Thyroid gland (tissue), 4 donors: ENCODE data around the gene CBLB. TPM values are rescaled to one million over a fixed set of nuclear protein-coding genes. Genes with fewer than 3 reads are reported as not detected.
A peak's percentile ranks its signal among the peaks of the same experiment; 100 is the strongest.

Experiments
- DNase-seq, 2 donors: peaks; one replicate each; pipeline ENCODE4 v3.0.0-alpha.2; 2019
- H3K27ac ChIP-seq, 3 donors: fragments of 200-600 bp; sonication (generic); 1 replicate in 2 of 3; 2 replicates in 1 of 3; pipeline ENCODE4 v1.5.1; 2016 to 2019; ENCODE audit warnings: mild to moderate bottlenecking in 1 of 3, moderate library complexity in 1 of 3
- H3K27me3 ChIP-seq: fragments of 200-600 bp; sonication (generic); one replicate; pipeline ENCODE4 v1.5.1; 2019
- H3K36me3 ChIP-seq, 2 donors: fragments of 200-600 bp; sonication (generic); one replicate each; pipeline ENCODE4 v1.5.1; 2016 to 2019
- H3K4me1 ChIP-seq, 2 donors: fragments of 200-600 bp; sonication (generic); one replicate each; pipeline ENCODE4 v1.5.1; 2017 to 2019
- H3K4me3 ChIP-seq, 3 donors: fragments of 200-600 bp; sonication (generic); replicated peaks in 1 of 3; 1 replicate in 2 of 3; 2 replicates in 1 of 3; pipeline ENCODE4 v1.5.1; 2016; ENCODE audit warnings: mild to moderate bottlenecking in 1 of 3
- H3K9me3 ChIP-seq: fragments of 200-600 bp; sonication (generic); one replicate; pipeline ENCODE4 v1.5.1; 2017
- POLR2A ChIP-seq, 2 donors: fragments of 450-650 bp; IDR thresholded peaks; one replicate each; pipeline ENCODE4 v1.6.1; 2017; ENCODE audit warnings: antibody characterized with exemption in 2 of 2, mild to moderate bottlenecking in 2 of 2, moderate library complexity in 1 of 2
- WGBS, 2 donors: methylation state at CpG; one replicate each; pipeline ENCODE4 v1.1.5; 2017; 5-methylcytosine and 5-hydroxymethylcytosine counted together
- intact Hi-C: fragments of 100-400 bp; cut with DNase I; formaldehyde crosslinking; loops from one replicate; pipeline ENCODE4 v1.15.1; 2023
- total RNA-seq, 4 donors: library from RNA; depleted of rRNA; stranded (reverse); fragments of >200 nt; gene quantifications; one replicate each; pipeline ENCODE4 v1.2.3, GENCODE V29; 2016
- TF ChIP-seq, protein P1 (sequence below), 6 experiments: fragments of 200-600 bp in 3 of 6; fragments of 450-650 bp in 3 of 6; sonication (generic) in 3 of 6; IDR thresholded peaks; one replicate each; pipeline ENCODE4 v1.5.1; 2016 to 2019; ENCODE audit warnings: antibody characterized with exemption in 6 of 6, mild to moderate bottlenecking in 2 of 6, inconsistent platforms in 1 of 6, moderate library complexity in 1 of 6

CBLB gene
- total RNA-seq, 4 donors from 2014 or later = 61.8 to 119 (median 83.4) TPM

GRCh38 chr3:105850593-105850992, 18.2 kb downstream of the CBLB start:
- no peaks in the 10 kb centered on the region for H3K27me3 ChIP-seq
- DNase-seq = no peak
- intact Hi-C loops = no loop called here
- peaks cover 12 to 13% of the 10 kb centered on the region in 2 donors for H3K4me1 ChIP-seq
- 90 to 92% methylated on average over 2 of the region's 2 CpGs for WGBS, 2 donors
- no peak overlapping the region for H3K27ac ChIP-seq
- no peak for TF ChIP-seq POLR2A (IDR thresholded peaks at IDR 0.05)
- TF ChIP-seq, protein P1, sequence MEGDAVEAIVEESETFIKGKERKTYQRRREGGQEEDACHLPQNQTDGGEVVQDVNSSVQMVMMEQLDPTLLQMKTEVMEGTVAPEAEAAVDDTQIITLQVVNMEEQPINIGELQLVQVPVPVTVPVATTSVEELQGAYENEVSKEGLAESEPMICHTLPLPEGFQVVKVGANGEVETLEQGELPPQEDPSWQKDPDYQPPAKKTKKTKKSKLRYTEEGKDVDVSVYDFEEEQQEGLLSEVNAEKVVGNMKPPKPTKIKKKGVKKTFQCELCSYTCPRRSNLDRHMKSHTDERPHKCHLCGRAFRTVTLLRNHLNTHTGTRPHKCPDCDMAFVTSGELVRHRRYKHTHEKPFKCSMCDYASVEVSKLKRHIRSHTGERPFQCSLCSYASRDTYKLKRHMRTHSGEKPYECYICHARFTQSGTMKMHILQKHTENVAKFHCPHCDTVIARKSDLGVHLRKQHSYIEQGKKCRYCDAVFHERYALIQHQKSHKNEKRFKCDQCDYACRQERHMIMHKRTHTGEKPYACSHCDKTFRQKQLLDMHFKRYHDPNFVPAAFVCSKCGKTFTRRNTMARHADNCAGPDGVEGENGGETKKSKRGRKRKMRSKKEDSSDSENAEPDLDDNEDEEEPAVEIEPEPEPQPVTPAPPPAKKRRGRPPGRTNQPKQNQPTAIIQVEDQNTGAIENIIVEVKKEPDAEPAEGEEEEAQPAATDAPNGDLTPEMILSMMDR (IDR thresholded peaks at IDR 0.05) = no peak
- H3K36me3 ChIP-seq = peaks cover 4 to 8% of the 10 kb centered on the region in 2 donors
- no peaks in the 10 kb centered on the region for H3K9me3 ChIP-seq
- H3K4me3 ChIP-seq = no peak overlapping the region

DNA sequence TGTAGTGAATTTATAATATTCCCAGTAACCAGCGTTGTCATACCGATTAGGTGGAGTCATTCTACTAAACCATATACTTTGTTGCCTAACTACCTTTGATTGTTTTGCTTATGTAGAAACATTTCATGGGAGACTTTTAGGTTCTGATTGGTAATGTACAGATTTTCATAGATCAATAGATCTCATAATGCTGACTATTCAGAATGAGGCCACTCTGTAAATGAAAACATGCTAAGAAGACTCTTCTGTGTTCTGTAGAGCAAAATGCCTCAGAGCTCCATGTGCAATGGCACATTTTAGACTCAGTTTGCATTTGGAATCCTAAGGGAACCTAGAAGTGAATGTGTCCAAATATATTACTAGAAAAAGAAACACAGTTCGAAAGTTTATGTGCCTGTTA, 20.0 kb downstream of the CBLB start:
- Histone ChIP-seq H3K36me3 (peaks cover 4 to 8% of the 10 kb centered on the region in 2 donors), H3K4me3 (no peak overlapping the region), H3K27me3 (no peaks in the 10 kb centered on the region), H3K27ac (no peak overlapping the region), H3K9me3 (no peaks in the 10 kb centered on the region), H3K4me1 (peaks cover 19 to 22% of the 10 kb centered on the region in 2 donors)
- intact Hi-C loops = no loop called here
- DNase-seq = no peak
- TF ChIP-seq POLR2A (IDR thresholded peaks at IDR 0.05) = no peak
- TF ChIP-seq, protein P1 (IDR thresholded peaks at IDR 0.05) = no peak
- 97 to 98% methylated on average over 3 of the region's 3 CpGs for WGBS, 2 donors

- DNase-seq = no peak
- 93 to 97% methylated on average over 2 of the region's 2 CpGs for WGBS, 2 donors
- Histone ChIP-seq H3K27ac (peak overlapping the region in 1 of 3 donors; percentile 4), H3K36me3 (peaks cover under 1 to 5% of the 10 kb centered on the region in 2 donors), H3K4me3 (no peak overlapping the region), H3K27me3 (no peaks in the 10 kb centered on the region), H3K9me3 (no peaks in the 10 kb centered on the region), H3K4me1 (peaks cover 19 to 23% of the 10 kb centered on the region in 2 donors)
- TF ChIP-seq POLR2A (IDR thresholded peaks at IDR 0.05) = no peak
- TF ChIP-seq, protein P1 (IDR thresholded peaks at IDR 0.05) = no peak
- intact Hi-C loops = no loop called here
Measured at GRCh38 chr3:105847865-105848264, 20.9 kb downstream of the CBLB start.

DNA sequence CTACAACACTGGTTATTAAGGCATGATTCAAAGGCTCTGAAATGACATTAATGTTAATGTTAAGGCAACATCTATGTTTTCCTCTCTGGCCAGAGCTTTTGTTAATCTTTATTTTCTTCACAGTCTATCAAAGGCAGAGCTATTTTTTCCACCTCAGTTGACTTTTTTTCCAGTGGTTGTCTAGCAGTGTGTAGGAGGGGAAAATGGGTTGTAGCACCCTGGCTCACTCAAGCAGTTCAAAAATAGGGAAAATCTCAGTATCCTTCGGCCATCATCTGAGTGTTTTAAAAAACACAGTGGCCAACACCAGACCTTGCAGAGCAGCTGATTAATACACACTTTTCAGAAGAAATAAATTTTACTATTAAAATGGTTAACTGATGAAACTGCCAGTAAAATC, 21.4 kb downstream of the CBLB start:
- Histone ChIP-seq H3K36me3 (peaks cover 0 to 5% of the 10 kb centered on the region in 2 donors), H3K4me1 (peaks cover 19 to 23% of the 10 kb centered on the region in 2 donors), H3K9me3 (no peaks in the 10 kb centered on the region), H3K27ac (peak overlapping the region in 1 of 3 donors; percentile 4), H3K27me3 (no peaks in the 10 kb centered on the region), H3K4me3 (no peak overlapping the region)
- intact Hi-C loops = no loop called here
- no peak for TF ChIP-seq POLR2A (IDR thresholded peaks at IDR 0.05)
- TF ChIP-seq, protein P1 (IDR thresholded peaks at IDR 0.05) = no peak
- no peak for DNase-seq
- WGBS, 2 donors = 63 to 64% methylated on average over 1 of the region's 1 CpG

DNA sequence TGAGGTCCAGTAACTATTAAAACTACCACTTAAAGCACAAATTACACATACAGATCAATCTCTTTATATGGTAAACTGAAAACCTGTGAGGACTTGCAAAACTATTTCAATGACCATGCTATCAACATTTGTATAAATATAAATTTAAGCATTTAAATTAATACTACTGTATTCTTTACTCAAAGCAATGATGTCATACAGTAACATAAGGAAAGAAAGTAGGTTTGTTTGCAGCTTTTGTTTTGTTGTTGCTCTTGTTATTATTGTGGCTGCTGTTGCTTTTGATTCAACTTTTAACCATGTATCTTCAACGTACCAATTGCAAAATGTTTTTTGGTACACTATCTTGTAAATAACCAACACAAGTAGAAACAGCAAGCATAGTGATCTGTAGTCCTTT, 22.0 kb downstream of the CBLB start:
- DNase-seq = no peak
- TF ChIP-seq POLR2A (IDR thresholded peaks at IDR 0.05) = no peak
- TF ChIP-seq, protein P1 (IDR thresholded peaks at IDR 0.05) = no peak
- intact Hi-C loops = no loop called here
- Histone ChIP-seq H3K36me3 (peaks cover 0 to under 1% of the 10 kb centered on the region in 2 donors), H3K9me3 (no peaks in the 10 kb centered on the region), H3K4me3 (no peak overlapping the region), H3K27me3 (no peaks in the 10 kb centered on the region), H3K27ac (no peak overlapping the region), H3K4me1 (peaks cover 19 to 23% of the 10 kb centered on the region in 2 donors)
- 75 to 83% methylated on average over 1 of the region's 1 CpG for WGBS, 2 donors
